Panc1 (cell line): ENCODE data around the gene SLC25A39. TPM values are rescaled to one million over a fixed set of nuclear protein-coding genes. Genes with fewer than 3 reads are reported as not detected.
A peak's percentile ranks its signal among the peaks of the same experiment; 100 is the strongest.

Source experiments
- ATAC-seq: fragments of 200-7000 bp; cut with Tn5 transposase; 2 replicates; pipeline ENCODE4 v1.9.1; 2020; ENCODE audit warnings: mild to moderate bottlenecking, moderate library complexity
- BruUV-seq: library from RNA; stranded (reverse); fragments of 400-500 nt; replicated peaks from 2 replicates; lab custom pipeline; 2021; lab: Mats Ljungman, UMichigan
- CTCF ChIA-PET: fragments of 300-600 bp; sonication (Branson Sonifier 250); formaldehyde crosslinking; loops from one replicate; lab custom pipeline; 2022; ENCODE audit warnings: antibody characterized with exemption; lab: Charles Lee
- POLR2A ChIA-PET: fragments of 300-600 bp; sonication (Branson Sonifier 250); formaldehyde crosslinking; loops from one replicate; lab custom pipeline; 2022; ENCODE audit warnings: antibody characterized with exemption; lab: Charles Lee
- DNase-seq: peaks from one replicate; pipeline ENCODE4 v3.0.0-alpha.2; 2010; ENCODE audit warnings: low read depth, low spot score
- H3K27ac ChIP-seq: 2 replicates; pipeline ENCODE4 v1.5.1; 2011; ENCODE audit warnings: mild to moderate bottlenecking, low read length, inconsistent platforms
- H3K27me3 ChIP-seq: fragments of 200-500 bp; sonication (Bioruptor generic); 2 replicates; pipeline ENCODE4 v1.6.0; 2014; ENCODE audit warnings: low read length, inconsistent platforms; ENCODE audit not compliant: control insufficient read depth, insufficient read depth
- H3K36me3 ChIP-seq: fragments of 200-500 bp; sonication (Bioruptor generic); 2 replicates; pipeline ENCODE4 v1.5.1; 2014; ENCODE audit warnings: inconsistent platforms, mild to moderate bottlenecking, low read length, moderate library complexity; ENCODE audit not compliant: control insufficient read depth, insufficient read depth
- H3K4me1 ChIP-seq: 2 replicates; pipeline ENCODE4 v1.5.1; 2011; ENCODE audit warnings: inconsistent platforms, mild to moderate bottlenecking, low read length, moderate library complexity; ENCODE audit not compliant: control insufficient read depth, insufficient read depth
- H3K4me3 ChIP-seq, 2 experiments: 2 replicates each; pipeline ENCODE4 v1.5.1; 2011 to 2012; ENCODE audit warnings: low read depth in 2 of 2, low read length in 2 of 2, mild to moderate bottlenecking in 2 of 2, inconsistent platforms in 1 of 2, moderate library complexity in 1 of 2
- H3K9me3 ChIP-seq: fragments of 200-500 bp; sonication (Bioruptor generic); 2 replicates; pipeline ENCODE4 v1.5.1; 2014; ENCODE audit warnings: low read depth, mild to moderate bottlenecking, inconsistent platforms, low read length, moderate library complexity; ENCODE audit not compliant: control insufficient read depth, insufficient read depth
- POLR2AphosphoS5 ChIP-seq: IDR thresholded peaks from 2 replicates; pipeline ENCODE4 v1.6.1; 2012; ENCODE audit warnings: mild to moderate bottlenecking, low read depth, low read length, moderate library complexity
- in situ Hi-C: cut with HindIII; loops from 2 replicates; pipeline ENCODE4 v1.10.0; 2016; ENCODE audit warnings: low sequenced_read_pairs, low pct_unique_long_range_greater_than_20kb
- intact Hi-C: fragments of 100-400 bp; cut with micrococcal nuclease; formaldehyde crosslinking; loops from one replicate; pipeline ENCODE4 v1.10.0; 2022; ENCODE audit not compliant: unreplicated experiment
- total RNA-seq: library from RNA; stranded (reverse); gene quantifications from one replicate; pipeline ENCODE4 v1.2.1, GENCODE V29; 2021; ENCODE audit not compliant: unreplicated experiment
- TF ChIP-seq, protein P1 (sequence below), 2 experiments: IDR thresholded peaks; 2 replicates each; pipeline ENCODE4 v1.6.1; 2011 to 2012; ENCODE audit warnings: low read depth in 2 of 2, control low read depth in 1 of 2, low read length in 1 of 2, mild to moderate bottlenecking in 1 of 2, moderate library complexity in 1 of 2; ENCODE audit not compliant: insufficient read depth in 1 of 2

The SLC25A39 gene
- total RNA-seq, 1 experiment from 2014 or later, result 138 TPM

- no peaks in the 10 kb centered on the region for H3K9me3 ChIP-seq
- H3K36me3 ChIP-seq, result peaks cover 6% of the 10 kb centered on the region; the same call in 1 of the 2 replicates
- H3K4me1 ChIP-seq, result no peaks in the 10 kb centered on the region; the same call in none of the 2 replicates
- DNase-seq (no peak), ATAC-seq (peak; percentile 81)
- H3K4me3 ChIP-seq, result 0 out of 4 replicates have a peak overlapping the region, but pooled peaks of 1 of the 2 experiments have one; percentile 33
- POLR2A ChIA-PET, result interaction anchor here (0.6 kb wide), 2 partner anchors 106 to 109 kb away, joined by 4 to 6 read pairs; no protein-coding TSS in a partner anchor
- in situ Hi-C loops (no loop called here), intact Hi-C loops (loop anchor here (5.0 kb wide), 1 partner anchor 105 kb away; no protein-coding TSS in a partner anchor)
- no peaks in the 10 kb centered on the region for H3K27me3 ChIP-seq
- TF ChIP-seq POLR2AphosphoS5, result peak; percentile 76
- TF ChIP-seq, protein P1, sequence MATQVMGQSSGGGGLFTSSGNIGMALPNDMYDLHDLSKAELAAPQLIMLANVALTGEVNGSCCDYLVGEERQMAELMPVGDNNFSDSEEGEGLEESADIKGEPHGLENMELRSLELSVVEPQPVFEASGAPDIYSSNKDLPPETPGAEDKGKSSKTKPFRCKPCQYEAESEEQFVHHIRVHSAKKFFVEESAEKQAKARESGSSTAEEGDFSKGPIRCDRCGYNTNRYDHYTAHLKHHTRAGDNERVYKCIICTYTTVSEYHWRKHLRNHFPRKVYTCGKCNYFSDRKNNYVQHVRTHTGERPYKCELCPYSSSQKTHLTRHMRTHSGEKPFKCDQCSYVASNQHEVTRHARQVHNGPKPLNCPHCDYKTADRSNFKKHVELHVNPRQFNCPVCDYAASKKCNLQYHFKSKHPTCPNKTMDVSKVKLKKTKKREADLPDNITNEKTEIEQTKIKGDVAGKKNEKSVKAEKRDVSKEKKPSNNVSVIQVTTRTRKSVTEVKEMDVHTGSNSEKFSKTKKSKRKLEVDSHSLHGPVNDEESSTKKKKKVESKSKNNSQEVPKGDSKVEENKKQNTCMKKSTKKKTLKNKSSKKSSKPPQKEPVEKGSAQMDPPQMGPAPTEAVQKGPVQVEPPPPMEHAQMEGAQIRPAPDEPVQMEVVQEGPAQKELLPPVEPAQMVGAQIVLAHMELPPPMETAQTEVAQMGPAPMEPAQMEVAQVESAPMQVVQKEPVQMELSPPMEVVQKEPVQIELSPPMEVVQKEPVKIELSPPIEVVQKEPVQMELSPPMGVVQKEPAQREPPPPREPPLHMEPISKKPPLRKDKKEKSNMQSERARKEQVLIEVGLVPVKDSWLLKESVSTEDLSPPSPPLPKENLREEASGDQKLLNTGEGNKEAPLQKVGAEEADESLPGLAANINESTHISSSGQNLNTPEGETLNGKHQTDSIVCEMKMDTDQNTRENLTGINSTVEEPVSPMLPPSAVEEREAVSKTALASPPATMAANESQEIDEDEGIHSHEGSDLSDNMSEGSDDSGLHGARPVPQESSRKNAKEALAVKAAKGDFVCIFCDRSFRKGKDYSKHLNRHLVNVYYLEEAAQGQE (IDR thresholded peaks at IDR 0.05; ENCODE audit: insufficient read depth in 1 of 2, low read depth in 2 of 2, low read length in 1 of 2), result no peak
- H3K27ac ChIP-seq, result peak overlapping the region; percentile 72
- CTCF ChIA-PET, result no interaction called here
- no TSS peak for BruUV-seq
These were observed 2.3 kb upstream of the SLC25A39 start for GRCh38 chr17:44326861-44327444.

GRCh38 chr17:44324092-44324570 lies 492 bp downstream of the SLC25A39 start:
- DNase-seq (no peak), ATAC-seq (peak; percentile 17)
- H3K36me3 ChIP-seq, result peaks cover 6% of the 10 kb centered on the region; the same call in 1 of the 2 replicates
- no peaks in the 10 kb centered on the region for H3K27me3 ChIP-seq
- no TSS peak for BruUV-seq
- CTCF ChIA-PET, result no interaction called here
- intact Hi-C loops, result no loop called here
- H3K27ac ChIP-seq, result peak overlapping the region; percentile 79
- in situ Hi-C loops, result no loop called here
- POLR2A ChIA-PET, result no interaction called here
- H3K4me3 ChIP-seq, result peak overlapping the region; percentile 66 to 75
- TF ChIP-seq POLR2AphosphoS5, result 0 out of 2 replicates have a peak, but pooled peaks have one; percentile 5
- TF ChIP-seq, protein P1 (IDR thresholded peaks at IDR 0.05; ENCODE audit: insufficient read depth in 1 of 2, low read depth in 2 of 2, low read length in 1 of 2), result no peak
- no peaks in the 10 kb centered on the region; the same call in none of the 2 replicates for H3K4me1 ChIP-seq
- H3K9me3 ChIP-seq, result no peaks in the 10 kb centered on the region
